ENCODE measurements around the gene ADAM17.

ADAM17 gene

DNA sequence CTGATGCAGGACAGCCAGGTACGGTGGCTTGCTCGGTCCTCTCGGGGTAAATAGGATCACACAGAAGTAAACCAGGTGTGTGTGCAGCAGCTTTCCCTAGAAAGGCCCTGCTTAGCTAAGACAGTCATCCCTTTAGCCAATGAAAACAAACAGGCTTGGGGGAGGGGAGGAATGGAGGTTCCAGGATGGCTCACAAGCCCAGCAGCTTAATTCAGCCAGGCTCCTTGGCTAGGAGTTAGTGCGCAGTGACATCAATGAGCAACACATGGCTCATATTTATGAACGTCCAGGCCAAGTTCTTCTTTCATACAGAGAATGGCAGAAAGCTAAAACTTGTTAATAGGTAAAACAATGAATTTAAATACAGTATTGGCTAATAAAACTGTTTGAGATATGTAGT lies 71.1 kb downstream of the ADAM17 start:
- no peak for DNase-seq
- in situ Hi-C loops (cut with HindIII; ENCODE audit: low pct_ligation_motif_present, low pct_unique_long_range_greater_than_20kb, low sequenced_read_pairs) = no loop called here

DNA sequence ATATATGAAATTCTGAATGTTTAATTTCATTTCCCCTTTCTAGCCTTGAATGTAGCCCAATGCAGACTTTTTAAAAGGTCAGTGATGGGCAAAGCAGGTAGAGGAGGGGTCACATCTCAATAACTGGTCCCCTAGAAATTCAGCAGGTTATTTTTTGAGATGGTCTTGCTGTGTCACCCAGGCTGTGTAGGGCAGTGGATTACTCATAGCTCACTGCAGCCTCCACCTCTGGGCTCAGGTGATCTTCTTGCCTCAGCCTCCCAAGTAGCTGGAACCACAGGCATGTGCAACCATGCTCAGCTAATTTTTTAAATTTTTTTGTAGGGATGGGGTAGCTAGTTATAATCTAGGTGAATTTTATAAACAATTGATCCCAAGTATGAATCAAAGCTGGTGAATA lies 72.5 kb downstream of the ADAM17 start:
- DNase-seq = no peak
- in situ Hi-C loops (cut with HindIII; ENCODE audit: low pct_ligation_motif_present, low pct_unique_long_range_greater_than_20kb, low sequenced_read_pairs) = no loop called here

DNA sequence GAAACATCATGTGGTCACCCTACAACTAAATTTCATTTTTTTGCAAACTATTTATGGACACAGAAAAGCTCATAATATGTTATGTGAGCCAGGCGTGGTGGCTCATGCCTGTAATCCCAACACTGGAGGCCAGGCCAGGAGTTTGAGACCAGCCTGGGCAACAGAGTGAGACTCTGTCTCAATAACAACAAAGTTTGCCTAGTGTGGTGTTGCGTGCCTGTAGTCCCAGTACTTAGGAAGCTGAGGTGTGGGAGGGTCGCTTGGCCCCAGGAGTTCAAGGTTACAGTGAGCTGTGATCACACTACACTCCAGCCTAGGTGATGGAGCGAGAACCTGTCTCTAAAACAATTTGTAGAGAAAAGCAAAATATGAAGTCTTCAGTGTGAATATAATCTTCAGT lies 75.5 kb downstream of the ADAM17 start:
- in situ Hi-C loops (cut with HindIII; ENCODE audit: low pct_ligation_motif_present, low pct_unique_long_range_greater_than_20kb, low sequenced_read_pairs) = no loop called here
- DNase-seq = no peak

DNA sequence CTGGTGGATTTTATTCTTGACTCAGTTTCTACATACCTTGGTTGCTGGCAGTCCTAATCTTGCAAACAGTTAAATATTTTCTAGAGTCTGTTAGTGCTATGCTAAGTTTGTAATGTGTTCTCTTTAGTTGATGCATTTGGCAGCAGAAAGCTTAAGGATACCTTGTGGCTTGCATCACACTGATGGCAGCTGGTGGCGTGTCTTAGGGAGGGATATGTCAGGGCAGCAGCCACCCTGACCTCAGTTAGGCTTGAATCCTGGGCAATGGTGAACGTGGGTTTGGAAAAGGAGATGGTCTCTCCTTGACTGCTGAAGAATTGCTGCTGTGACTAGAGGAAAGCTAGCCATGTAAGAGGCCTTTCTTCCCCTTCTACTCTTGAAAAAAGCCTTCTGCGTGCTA lies 77.1 kb downstream of the ADAM17 start:
- in situ Hi-C loops (cut with HindIII; ENCODE audit: low pct_ligation_motif_present, low pct_unique_long_range_greater_than_20kb, low sequenced_read_pairs) = no loop called here
- DNase-seq = no peak

DNA sequence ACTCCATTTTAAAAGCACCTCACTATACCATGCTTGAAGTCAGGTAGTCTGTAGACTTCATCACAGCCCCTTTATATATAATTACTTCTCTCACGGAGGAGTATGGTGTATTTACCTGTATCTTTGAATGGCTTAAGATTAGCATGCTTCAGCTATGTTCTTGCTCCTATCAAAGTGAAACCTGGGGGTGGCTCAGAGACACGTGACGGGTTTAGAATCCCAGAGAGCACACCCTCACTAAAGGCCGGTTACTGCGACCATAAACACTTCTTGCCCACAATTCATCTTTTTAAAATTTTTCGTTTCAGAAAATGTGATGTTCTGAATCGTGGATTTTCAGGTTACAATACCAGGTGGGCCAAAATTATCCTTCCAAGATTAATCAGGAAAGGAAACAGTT lies 77.7 kb downstream of the ADAM17 start:
- in situ Hi-C loops (cut with HindIII; ENCODE audit: low pct_ligation_motif_present, low pct_unique_long_range_greater_than_20kb, low sequenced_read_pairs) = no loop called here

DNA sequence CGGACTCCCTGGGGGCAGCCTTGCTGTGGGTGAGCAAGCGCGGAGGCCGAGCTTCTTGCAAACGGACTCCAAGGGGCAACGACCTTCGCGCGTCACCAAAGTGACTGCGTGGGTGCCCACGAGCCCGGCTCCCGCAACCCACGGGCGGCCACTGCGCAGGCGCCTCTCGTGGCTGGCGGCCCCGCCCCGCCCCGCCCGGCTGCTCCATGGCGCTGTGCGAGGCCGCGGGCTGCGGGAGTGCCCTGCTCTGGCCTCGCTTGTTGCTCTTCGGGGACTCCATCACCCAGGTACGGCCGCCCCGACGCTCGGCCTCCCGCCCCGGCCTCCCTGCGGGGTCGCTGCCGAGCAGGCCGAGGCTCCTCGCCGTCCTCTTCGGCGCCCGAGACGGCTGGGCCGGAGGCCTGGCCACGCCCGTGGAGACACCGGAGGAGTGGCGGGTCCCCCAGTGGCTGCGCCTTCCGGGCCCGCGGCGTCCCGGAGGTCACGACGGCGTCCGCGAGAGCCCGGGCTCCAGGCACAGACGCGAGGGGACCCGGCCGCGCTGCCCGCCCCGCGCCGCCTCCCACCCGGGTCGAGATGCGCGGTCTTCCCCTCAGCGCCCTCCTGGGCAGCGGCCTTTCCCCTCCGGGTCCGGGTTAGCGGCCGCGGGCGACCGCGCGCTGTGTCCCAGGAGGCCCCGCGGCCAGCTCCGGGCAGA lies 81.1 kb downstream of the ADAM17 start, which contains the start of gene IAH1:
TSS of gene IAH1 (plus strand) at position 191 of the 697 bp plus-strand sequence. CDS start at position 207, 16 bp downstream.
- peak; percentile 52 for DNase-seq
- in situ Hi-C loops (cut with HindIII; ENCODE audit: low pct_ligation_motif_present, low pct_unique_long_range_greater_than_20kb, low sequenced_read_pairs) = no loop called here

More for the DNA sequence above, 77.7 kb downstream of the ADAM17 start:
- DNase-seq = no peak

DNA sequence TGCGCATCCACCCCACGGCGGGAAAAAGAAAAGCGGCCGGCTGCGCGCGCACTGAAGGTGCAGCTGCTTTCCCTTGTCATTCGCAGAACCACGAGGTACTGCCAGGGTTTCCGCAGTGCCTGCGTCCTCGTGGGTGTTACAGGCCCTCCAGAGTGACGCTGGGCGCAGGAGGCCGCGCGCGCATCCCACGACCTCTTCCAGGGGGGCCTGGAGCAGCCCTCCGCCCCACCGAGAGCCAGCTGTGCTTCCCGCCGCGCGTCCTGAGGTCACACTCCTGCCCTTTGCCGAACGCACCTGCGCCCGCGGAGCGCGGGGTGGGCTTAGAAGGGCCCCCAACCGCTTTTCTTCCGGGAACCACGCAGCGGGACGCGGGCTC lies 81.7 kb downstream of the ADAM17 start:
- peak; percentile 46 for DNase-seq
- in situ Hi-C loops (cut with HindIII; ENCODE audit: low pct_ligation_motif_present, low pct_unique_long_range_greater_than_20kb, low sequenced_read_pairs) = no loop called here

DNA sequence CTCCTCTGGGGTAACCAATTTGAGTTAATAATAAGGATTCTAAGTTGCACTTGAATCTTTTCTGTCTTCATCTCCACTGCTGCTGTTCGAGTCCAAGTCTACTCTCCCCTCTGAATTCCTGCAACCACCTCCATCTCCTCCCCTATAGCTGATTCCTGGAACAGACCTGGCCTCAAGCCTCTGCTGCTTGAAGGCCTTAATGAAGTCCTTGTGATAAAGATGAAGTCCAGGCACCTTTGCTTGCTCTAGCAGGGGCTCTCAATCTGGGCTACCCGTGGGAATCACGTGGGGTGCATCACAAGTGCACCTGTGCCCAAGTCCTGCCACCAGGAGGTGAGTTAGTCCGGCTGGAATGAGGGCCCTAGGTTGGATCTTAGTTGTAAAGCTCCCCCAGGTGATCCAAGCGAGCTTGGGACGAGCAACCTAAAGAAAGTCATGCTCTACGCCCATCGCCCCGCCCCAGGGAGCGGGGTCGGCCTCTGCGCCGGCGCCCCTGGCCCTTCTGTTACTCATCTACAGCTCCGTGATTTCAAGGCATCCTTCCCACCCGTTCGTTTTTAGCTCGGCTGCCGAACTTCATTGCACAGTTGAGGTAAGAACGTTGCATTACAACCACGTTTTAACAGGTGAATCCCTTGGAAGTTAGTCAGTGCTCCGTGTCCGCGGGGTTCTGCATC lies 82.2 kb downstream of the ADAM17 start:
- DNase-seq = peak; percentile 32
- in situ Hi-C loops (cut with HindIII; ENCODE audit: low pct_ligation_motif_present, low pct_unique_long_range_greater_than_20kb, low sequenced_read_pairs) = no loop called here

DNA sequence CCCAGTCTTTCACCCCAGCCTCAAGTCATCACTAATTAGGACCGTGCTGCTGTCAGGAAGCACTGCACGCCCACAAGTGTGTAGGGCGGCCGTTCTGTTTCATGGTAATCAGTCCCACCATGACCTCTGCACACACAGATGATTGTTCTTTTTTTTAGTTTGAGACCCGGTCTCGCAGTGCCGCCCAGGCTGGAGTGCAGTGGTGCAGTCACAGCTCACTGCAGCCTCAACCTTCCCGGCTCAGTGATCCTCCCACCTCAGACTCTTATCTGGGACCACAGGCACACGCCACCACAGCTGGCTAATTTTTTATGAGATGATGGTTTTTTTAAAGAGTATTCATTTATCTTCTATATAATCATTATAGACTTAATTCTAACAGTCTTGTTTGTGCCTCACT lies 83.1 kb downstream of the ADAM17 start:
- no peak for DNase-seq
- in situ Hi-C loops (cut with HindIII; ENCODE audit: low pct_ligation_motif_present, low pct_unique_long_range_greater_than_20kb, low sequenced_read_pairs) = no loop called here

DNA sequence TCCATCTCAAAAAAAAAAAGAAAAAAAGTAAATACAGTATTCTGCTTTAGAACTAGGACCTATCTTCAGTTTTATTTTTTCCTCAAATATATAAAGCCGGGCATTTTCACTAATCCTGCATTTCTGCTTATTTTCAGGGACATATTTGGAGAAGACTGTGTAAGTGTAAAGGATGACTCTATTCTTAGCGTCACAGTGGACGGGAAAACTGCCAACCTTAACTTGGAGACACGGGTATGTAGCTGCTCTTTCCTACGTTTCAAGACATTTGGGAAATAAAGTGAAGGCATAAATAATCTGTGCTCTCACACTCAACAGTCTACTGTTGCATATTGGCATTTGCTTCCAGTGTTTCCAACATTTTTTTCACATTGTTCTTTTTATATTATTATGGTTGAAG lies 84.4 kb downstream of the ADAM17 start:
- in situ Hi-C loops (cut with HindIII; ENCODE audit: low pct_ligation_motif_present, low pct_unique_long_range_greater_than_20kb, low sequenced_read_pairs) = no loop called here
- DNase-seq = no peak

DNA sequence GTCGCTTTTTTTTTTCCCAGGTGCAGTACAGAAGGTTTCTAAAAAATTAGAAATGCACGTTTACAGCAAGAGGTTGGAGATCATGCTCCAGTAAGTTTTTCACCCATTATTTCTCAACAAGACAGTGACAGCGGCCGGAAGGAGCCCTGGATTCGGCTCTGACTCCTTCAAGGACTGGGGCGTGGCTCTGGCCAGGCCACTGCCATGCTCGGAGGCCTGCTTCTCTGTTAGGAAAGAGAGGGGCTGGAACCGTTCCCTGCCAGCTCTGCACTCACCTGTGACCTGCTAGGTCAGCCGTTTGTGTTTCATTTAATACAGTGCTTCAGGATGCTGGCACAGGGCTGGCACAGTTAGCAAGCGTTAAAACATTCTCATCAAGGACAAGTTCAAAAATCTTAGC lies 87.9 kb downstream of the ADAM17 start:
- no peak for DNase-seq
- in situ Hi-C loops (cut with HindIII; ENCODE audit: low pct_ligation_motif_present, low pct_unique_long_range_greater_than_20kb, low sequenced_read_pairs) = no loop called here

DNA sequence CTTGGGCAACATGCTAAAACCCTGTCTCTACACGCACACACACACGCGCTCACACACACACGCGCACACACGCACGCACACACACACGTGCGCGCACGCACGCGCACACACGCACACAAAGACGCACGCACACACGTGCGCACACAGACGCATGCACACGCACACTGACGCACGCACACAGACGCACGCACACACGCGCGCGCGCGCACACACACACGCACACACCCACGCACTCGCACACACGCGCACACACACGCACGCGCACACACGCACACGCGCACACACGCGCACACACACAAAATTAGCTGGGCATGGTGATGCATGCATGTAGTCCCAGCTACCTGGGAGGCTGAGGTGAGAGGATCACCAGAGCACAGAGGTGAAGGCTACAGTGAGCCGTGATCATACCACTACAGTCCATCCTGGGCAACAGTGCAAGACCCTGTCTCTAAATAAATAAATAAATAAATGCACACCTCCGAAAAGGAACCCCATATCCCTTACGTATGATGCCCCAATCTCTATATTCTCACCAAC lies 89.4 kb downstream of the ADAM17 start:
- in situ Hi-C loops (cut with HindIII; ENCODE audit: low pct_ligation_motif_present, low pct_unique_long_range_greater_than_20kb, low sequenced_read_pairs) = no loop called here

DNA sequence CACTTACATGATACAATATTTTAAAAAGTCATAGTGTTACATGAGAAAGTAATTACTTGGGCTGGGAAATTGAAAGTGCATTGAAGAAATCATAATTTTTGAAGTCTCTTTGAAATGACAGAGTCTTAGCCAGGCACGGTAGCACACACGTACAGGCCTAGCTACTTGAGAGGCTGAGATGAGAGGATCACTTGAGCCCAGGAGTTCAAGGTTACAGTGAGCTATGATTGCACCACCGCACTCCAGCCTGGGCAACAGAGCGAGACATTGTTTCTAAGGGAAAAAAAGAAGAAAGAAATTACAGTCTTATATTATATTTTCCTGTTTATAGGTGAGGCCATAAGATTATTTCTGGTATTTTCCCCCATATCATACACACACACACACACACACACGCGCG lies 90.5 kb downstream of the ADAM17 start:
- in situ Hi-C loops (cut with HindIII; ENCODE audit: low pct_ligation_motif_present, low pct_unique_long_range_greater_than_20kb, low sequenced_read_pairs) = no loop called here
- DNase-seq = no peak

More for the DNA sequence above, 89.4 kb downstream of the ADAM17 start:
- no peak for DNase-seq

DNA sequence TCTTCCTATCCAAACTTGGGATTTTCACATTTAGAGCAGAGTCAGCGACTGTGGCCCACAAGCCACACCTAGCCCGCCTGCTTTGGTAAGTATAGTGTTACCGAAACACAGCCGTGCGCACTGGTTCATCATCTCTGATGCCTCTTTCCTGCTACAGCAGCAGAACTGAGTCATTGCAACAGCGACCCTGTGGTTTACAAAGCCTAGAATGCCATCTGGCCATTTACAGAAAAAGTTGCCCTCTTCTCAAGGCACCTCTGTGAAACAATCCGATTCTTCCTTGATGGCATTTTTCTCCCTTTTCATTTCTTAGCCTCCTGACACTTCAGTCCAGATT lies 92.0 kb downstream of the ADAM17 start:
- in situ Hi-C loops (cut with HindIII; ENCODE audit: low pct_ligation_motif_present, low pct_unique_long_range_greater_than_20kb, low sequenced_read_pairs) = no loop called here
- DNase-seq = no peak

DNA sequence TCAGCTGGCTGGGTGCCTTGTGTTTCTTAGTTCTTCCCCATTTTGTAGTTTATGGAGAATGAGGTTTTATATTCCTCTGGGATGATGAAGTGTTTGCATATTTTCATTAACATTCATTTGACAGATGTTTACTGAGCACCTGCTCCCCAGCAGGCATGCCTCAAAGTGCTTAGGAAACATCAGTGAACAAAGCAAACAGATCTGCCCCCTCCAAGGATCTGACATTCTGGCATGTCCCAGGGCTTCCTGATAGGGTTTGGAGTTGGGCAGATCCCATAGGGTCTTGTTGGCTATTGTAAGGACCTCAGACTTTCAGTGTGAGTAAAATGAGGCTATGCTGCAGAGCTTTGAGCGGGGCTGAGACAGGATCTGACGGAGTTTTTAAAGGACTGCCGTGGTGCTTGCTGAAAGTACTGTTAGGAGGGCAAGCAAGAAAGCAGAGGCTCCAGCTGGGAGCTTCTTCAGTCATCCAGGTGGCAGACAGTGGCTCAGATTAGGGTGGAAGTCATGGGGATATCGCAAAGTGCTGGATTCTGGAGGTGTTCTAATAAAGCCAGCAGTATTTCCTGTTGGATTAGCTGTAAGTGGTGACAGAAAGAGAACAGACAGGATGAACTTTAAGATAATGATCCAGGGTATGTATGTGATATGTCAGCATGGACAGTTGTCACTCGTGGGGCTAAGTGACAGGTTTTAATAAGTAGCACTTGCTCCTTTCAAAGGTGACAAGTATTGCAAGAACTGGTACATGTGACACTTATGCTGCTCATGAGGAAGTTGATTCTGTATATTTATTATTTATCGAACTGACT lies 92.5 kb downstream of the ADAM17 start:
- DNase-seq = no peak
- in situ Hi-C loops (cut with HindIII; ENCODE audit: low pct_ligation_motif_present, low pct_unique_long_range_greater_than_20kb, low sequenced_read_pairs) = no loop called here

DNA sequence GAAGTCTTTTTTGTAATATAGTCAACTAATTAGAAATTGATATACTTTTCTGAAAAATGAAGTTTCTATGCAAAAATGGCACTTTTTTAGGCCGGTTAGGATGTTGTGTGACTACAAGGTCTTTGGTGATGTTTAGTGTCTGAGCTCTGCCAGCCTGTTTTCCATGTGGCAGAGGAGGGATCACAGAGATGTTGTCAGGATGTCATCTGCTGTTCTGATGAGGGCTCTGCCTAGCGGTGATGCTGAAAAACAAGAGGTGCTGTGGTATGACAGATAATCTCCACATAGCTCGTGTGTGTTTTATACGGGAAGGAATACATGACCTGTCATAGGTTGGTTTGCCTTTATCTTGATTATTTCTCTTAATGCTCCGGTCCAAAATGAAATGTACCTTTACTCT lies 93.3 kb downstream of the ADAM17 start:
- DNase-seq = no peak
- in situ Hi-C loops (cut with HindIII; ENCODE audit: low pct_ligation_motif_present, low pct_unique_long_range_greater_than_20kb, low sequenced_read_pairs) = no loop called here

DNA sequence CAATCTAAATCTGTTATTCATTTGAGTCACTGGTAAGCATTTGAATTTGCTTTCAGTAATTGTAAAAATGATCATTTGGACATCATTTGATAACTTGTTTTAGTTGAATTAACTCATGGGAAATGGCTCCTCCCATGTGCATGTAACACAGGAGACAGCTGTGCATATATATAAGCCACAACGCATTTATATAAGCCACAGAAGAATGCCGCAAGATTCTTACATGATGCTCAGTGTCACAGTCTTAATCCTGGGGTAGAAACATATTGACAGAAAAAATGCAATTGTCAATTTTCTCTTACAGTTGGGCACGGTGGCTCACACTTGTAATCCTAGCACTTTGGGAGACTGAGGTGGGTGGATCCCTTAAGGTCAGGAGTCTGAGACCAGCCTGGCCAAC lies 94.6 kb downstream of the ADAM17 start:
- in situ Hi-C loops (cut with HindIII; ENCODE audit: low pct_ligation_motif_present, low pct_unique_long_range_greater_than_20kb, low sequenced_read_pairs) = no loop called here
- no peak for DNase-seq

DNA sequence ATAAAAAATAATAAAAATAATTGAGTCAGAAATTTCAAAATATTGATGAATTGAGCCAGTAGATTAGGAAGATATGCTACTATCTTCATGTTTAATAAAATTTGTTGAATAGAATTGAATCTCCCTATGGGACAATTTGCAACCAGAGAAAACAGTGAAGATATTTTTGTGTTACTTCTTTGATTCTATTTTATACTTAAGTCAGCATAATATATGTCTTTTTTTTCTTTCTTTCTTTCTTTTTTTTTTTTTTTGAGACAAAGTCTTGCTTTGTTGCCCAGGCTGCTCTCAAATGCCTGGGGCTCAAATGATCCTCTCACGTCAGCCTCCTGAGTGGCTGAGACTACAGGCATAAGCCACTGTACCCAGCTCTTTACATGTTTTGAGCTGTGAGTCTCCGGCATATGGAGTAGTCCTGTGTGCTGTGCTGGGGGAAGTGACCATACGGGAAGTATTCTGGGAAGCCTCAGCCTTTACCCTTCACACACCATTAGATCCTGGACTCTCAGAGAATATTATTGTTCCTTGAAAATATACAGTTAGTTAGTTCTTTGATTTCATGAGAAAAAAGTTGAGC lies 95.1 kb downstream of the ADAM17 start:
- DNase-seq = no peak
- in situ Hi-C loops (cut with HindIII; ENCODE audit: low pct_ligation_motif_present, low pct_unique_long_range_greater_than_20kb, low sequenced_read_pairs) = no loop called here

DNA sequence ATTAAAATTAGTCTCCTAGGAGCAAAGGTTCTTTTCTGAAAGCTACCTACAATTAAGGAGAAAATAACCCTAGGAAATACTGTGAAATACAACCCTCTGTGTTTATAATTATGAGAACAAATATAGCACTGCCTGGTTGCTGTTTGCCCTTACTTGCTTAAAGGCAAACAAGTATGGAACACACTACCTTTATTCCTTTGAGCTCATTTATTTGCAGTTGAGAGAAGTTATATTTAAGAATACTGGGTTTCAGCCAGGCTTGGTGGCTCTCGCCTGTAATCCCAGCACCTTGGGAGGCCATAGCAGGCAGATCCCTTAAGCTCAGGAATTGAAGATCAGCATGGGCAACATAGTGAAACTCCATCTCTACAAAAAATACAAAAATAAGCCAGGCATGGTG lies 104.4 kb downstream of the ADAM17 start:
- no peak for DNase-seq
- in situ Hi-C loops (cut with HindIII; ENCODE audit: low pct_ligation_motif_present, low pct_unique_long_range_greater_than_20kb, low sequenced_read_pairs) = no loop called here
